GM23338 (cell line): ENCODE data around the gene CD33. TPM values are rescaled to one million over a fixed set of nuclear protein-coding genes. Genes with fewer than 3 reads are reported as not detected.

Source experiments
- ATAC-seq: fragments of 200-7000 bp; cut with Tn5 transposase; 3 replicates; pipeline ENCODE4 v1.9.1; 2020
- DNase-seq: peaks from one replicate; pipeline ENCODE4 v3.0.0-alpha.2; 2015; ENCODE audit warnings: low spot score
- H2AFZ ChIP-seq: fragments of 200-600 bp; sonication (generic); 2 replicates; pipeline ENCODE4 v1.8.0; 2016; ENCODE audit warnings: antibody characterized with exemption, mild to moderate bottlenecking, moderate library complexity
- H3F3A ChIP-seq: fragments of 200-600 bp; sonication (generic); replicated peaks from 2 replicates; pipeline ENCODE4 v1.8.0; 2017; ENCODE audit warnings: antibody characterized with exemption, mixed run types, low read depth
- H3K27ac ChIP-seq: fragments of 200-600 bp; sonication (generic); 2 replicates; pipeline ENCODE4 v1.6.1; 2016; ENCODE audit warnings: low read depth
- H3K27me3 ChIP-seq: fragments of 200-600 bp; sonication (generic); 2 replicates; pipeline ENCODE4 v1.8.0; 2016; ENCODE audit warnings: mild to moderate bottlenecking, mixed run types, moderate library complexity; ENCODE audit not compliant: insufficient read depth
- H3K36me3 ChIP-seq: fragments of 200-600 bp; sonication (generic); 2 replicates; pipeline ENCODE4 v1.8.0; 2016; ENCODE audit warnings: mild to moderate bottlenecking; ENCODE audit not compliant: insufficient read depth
- H3K4me1 ChIP-seq: fragments of 200-600 bp; sonication (generic); 2 replicates; pipeline ENCODE4 v1.8.0; 2016; ENCODE audit warnings: mild to moderate bottlenecking, moderate library complexity; ENCODE audit not compliant: insufficient read depth
- H3K4me2 ChIP-seq: fragments of 200-600 bp; sonication (generic); 2 replicates; pipeline ENCODE4 v1.7.1; 2017; ENCODE audit warnings: mixed run types
- H3K4me3 ChIP-seq: fragments of 200-600 bp; sonication (generic); 2 replicates; pipeline ENCODE4 v1.6.1; 2016; ENCODE audit warnings: mixed run types
- H3K79me2 ChIP-seq: fragments of 200-600 bp; sonication (generic); replicated peaks from 2 replicates; pipeline ENCODE4 v1.8.0; 2017; ENCODE audit warnings: mild to moderate bottlenecking; ENCODE audit not compliant: insufficient read depth
- H3K9me2 ChIP-seq: fragments of 200-600 bp; sonication (generic); 2 replicates; pipeline ENCODE4 v1.8.0; 2017; ENCODE audit not compliant: insufficient read depth
- H4K20me1 ChIP-seq: fragments of 200-600 bp; sonication (generic); replicated peaks from 2 replicates; pipeline ENCODE4 v1.8.0; 2017; ENCODE audit warnings: mild to moderate bottlenecking; ENCODE audit not compliant: insufficient read depth
- H3K27ac Mint-ChIP-seq: 2 replicates; pipeline ENCODE4 v1.8.0; 2020; ENCODE audit warnings: inconsistent platforms, mild to moderate bottlenecking, moderate library complexity, mixed read lengths
- H3K27me3 Mint-ChIP-seq: 3 replicates; pipeline ENCODE4 v1.8.0; 2022; ENCODE audit warnings: low read depth, mild to moderate bottlenecking, moderate library complexity, mixed read lengths, inconsistent platforms; ENCODE audit not compliant: insufficient read depth, poor library complexity
- H3K36me3 Mint-ChIP-seq: 3 replicates; pipeline ENCODE4 v1.8.0; 2021; ENCODE audit warnings: low read depth, mild to moderate bottlenecking, inconsistent platforms, moderate library complexity, mixed read lengths
- H3K4me1 Mint-ChIP-seq: 3 replicates; pipeline ENCODE4 v1.8.0; 2020; ENCODE audit warnings: mild to moderate bottlenecking, inconsistent platforms, mixed read lengths
- H3K4me3 Mint-ChIP-seq: 3 replicates; pipeline ENCODE4 v1.8.0; 2021; ENCODE audit warnings: moderate library complexity, mild to moderate bottlenecking, inconsistent platforms, mixed read lengths
- H3K9me3 Mint-ChIP-seq: 3 replicates; pipeline ENCODE4 v1.8.0; 2020; ENCODE audit warnings: moderate library complexity, mild to moderate bottlenecking, inconsistent platforms, mixed read lengths
- CREB1 ChIP-seq: fragments of 250-450 bp; sonication (Bioruptor Pico); IDR thresholded peaks from 2 replicates; pipeline ENCODE4 v1.5.0; 2020; ENCODE audit warnings: low read depth, mild to moderate bottlenecking, moderate library complexity
- EZH2 ChIP-seq: fragments of 200-600 bp; sonication (generic); IDR thresholded peaks from one replicate; pipeline ENCODE4 v1.8.0; 2017; ENCODE audit warnings: antibody characterized with exemption, mild to moderate bottlenecking, low read depth; ENCODE audit not compliant: unreplicated experiment
- NANOG ChIP-seq: IDR thresholded peaks from 2 replicates; pipeline ENCODE4 v1.6.1; 2016; ENCODE audit warnings: antibody characterized with exemption, borderline replicate concordance
- POLR2AphosphoS5 ChIP-seq: IDR thresholded peaks from 2 replicates; pipeline ENCODE4 v1.6.1; 2016; ENCODE audit warnings: antibody characterized with exemption, low read depth
- STAT1 ChIP-seq: IDR thresholded peaks from one replicate; pipeline ENCODE4 v1.6.1; 2016; ENCODE audit warnings: antibody characterized with exemption; ENCODE audit not compliant: unreplicated experiment
- ZNF331 ChIP-seq: fragments of 250-450 bp; sonication (Bioruptor Pico); IDR thresholded peaks from 2 replicates; pipeline ENCODE4 v1.5.0; 2020; ENCODE audit warnings: low read depth, mild to moderate bottlenecking, moderate library complexity
- polyA plus RNA-seq: library from polyadenylated mRNA; unstranded; fragments of >200 nt; fragmentation: Nextera tagmentation; extraction: Ambion mirVana; gene quantifications from 2 replicates; pipeline ENCODE4 v1.2.1, GENCODE V29; 2016
- total RNA-seq: library from RNA; depleted of rRNA; stranded (reverse); fragments of >200 nt; shearing (Covaris generic); gene quantifications from 2 replicates; pipeline ENCODE4 v1.2.3, GENCODE V29; 2014
- TF ChIP-seq, protein P1 (sequence below): fragments of 250-450 bp; sonication (Bioruptor Pico); IDR thresholded peaks from 2 replicates; pipeline ENCODE4 v1.5.0; 2020; ENCODE audit warnings: mild to moderate bottlenecking, moderate library complexity
- TF ChIP-seq, protein P2 (sequence below): IDR thresholded peaks from one replicate; pipeline ENCODE4 v1.6.1; 2018; ENCODE audit warnings: antibody characterized with exemption; ENCODE audit not compliant: unreplicated experiment

The CD33 gene
- total and polyA plus RNA-seq, 2 experiments from 2014 or later: 0.45 TPM; not detected in 1

DNA sequence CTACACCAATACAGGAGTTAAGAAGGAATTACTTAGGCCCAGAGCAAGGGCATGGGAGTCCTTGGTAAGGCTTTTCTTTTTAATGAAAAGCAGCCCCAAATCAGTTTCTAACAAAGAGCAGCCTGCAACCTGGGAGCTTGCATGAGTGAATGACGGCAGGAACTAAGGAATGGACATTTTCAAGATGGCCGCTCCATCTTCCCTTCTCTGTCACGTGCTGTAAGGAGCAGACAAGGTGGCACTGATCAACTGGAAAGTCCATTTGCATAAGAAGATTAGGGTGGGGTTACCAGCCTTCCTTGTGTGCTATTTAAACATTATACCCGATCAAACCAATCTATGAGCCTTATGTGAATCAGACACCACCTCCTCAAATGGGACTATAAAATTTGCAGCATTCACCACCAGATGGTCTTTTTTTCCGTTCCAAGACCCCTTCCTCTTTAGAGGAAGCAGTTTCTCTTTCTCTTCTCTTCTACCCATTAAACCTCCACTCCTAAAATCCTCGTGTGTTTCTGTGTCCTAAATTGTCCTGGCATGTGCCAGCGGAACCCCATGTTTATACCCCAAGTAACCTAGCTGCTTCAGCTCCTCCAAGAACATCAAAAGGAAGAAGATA, 23.2 kb downstream of the CD33 start:
- TF ChIP-seq POLR2AphosphoS5 (no peak), EZH2 (no peak), STAT1 (no peak), CREB1 (CRISPR knock-in tag) (no peak), ZNF331 (CRISPR knock-in tag) (no peak), NANOG (no peak)
- TF ChIP-seq, protein P1, sequence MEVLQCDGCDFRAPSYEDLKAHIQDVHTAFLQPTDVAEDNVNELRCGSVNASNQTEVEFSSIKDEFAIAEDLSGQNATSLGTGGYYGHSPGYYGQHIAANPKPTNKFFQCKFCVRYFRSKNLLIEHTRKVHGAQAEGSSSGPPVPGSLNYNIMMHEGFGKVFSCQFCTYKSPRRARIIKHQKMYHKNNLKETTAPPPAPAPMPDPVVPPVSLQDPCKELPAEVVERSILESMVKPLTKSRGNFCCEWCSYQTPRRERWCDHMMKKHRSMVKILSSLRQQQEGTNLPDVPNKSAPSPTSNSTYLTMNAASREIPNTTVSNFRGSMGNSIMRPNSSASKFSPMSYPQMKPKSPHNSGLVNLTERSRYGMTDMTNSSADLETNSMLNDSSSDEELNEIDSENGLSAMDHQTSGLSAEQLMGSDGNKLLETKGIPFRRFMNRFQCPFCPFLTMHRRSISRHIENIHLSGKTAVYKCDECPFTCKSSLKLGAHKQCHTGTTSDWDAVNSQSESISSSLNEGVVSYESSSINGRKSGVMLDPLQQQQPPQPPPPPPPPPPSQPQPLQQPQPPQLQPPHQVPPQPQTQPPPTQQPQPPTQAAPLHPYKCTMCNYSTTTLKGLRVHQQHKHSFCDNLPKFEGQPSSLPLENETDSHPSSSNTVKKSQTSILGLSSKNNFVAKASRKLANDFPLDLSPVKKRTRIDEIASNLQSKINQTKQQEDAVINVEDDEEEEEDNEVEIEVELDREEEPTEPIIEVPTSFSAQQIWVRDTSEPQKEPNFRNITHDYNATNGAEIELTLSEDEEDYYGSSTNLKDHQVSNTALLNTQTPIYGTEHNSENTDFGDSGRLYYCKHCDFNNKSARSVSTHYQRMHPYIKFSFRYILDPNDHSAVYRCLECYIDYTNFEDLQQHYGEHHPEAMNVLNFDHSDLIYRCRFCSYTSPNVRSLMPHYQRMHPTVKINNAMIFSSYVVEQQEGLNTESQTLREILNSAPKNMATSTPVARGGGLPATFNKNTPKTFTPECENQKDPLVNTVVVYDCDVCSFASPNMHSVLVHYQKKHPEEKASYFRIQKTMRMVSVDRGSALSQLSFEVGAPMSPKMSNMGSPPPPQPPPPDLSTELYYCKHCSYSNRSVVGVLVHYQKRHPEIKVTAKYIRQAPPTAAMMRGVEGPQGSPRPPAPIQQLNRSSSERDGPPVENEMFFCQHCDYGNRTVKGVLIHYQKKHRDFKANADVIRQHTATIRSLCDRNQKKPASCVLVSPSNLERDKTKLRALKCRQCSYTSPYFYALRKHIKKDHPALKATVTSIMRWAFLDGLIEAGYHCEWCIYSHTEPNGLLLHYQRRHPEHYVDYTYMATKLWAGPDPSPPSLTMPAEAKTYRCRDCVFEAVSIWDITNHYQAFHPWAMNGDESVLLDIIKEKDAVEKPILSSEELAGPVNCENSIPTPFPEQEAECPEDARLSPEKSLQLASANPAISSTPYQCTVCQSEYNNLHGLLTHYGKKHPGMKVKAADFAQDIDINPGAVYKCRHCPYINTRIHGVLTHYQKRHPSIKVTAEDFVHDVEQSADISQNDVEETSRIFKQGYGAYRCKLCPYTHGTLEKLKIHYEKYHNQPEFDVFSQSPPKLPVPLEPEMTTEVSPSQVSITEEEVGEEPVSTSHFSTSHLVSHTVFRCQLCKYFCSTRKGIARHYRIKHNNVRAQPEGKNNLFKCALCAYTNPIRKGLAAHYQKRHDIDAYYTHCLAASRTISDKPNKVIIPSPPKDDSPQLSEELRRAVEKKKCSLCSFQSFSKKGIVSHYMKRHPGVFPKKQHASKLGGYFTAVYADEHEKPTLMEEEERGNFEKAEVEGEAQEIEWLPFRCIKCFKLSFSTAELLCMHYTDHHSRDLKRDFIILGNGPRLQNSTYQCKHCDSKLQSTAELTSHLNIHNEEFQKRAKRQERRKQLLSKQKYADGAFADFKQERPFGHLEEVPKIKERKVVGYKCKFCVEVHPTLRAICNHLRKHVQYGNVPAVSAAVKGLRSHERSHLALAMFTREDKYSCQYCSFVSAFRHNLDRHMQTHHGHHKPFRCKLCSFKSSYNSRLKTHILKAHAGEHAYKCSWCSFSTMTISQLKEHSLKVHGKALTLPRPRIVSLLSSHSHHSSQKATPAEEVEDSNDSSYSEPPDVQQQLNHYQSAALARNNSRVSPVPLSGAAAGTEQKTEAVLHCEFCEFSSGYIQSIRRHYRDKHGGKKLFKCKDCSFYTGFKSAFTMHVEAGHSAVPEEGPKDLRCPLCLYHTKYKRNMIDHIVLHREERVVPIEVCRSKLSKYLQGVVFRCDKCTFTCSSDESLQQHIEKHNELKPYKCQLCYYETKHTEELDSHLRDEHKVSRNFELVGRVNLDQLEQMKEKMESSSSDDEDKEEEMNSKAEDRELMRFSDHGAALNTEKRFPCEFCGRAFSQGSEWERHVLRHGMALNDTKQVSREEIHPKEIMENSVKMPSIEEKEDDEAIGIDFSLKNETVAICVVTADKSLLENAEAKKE (CRISPR knock-in tag): no peak
- TF ChIP-seq, protein P2, sequence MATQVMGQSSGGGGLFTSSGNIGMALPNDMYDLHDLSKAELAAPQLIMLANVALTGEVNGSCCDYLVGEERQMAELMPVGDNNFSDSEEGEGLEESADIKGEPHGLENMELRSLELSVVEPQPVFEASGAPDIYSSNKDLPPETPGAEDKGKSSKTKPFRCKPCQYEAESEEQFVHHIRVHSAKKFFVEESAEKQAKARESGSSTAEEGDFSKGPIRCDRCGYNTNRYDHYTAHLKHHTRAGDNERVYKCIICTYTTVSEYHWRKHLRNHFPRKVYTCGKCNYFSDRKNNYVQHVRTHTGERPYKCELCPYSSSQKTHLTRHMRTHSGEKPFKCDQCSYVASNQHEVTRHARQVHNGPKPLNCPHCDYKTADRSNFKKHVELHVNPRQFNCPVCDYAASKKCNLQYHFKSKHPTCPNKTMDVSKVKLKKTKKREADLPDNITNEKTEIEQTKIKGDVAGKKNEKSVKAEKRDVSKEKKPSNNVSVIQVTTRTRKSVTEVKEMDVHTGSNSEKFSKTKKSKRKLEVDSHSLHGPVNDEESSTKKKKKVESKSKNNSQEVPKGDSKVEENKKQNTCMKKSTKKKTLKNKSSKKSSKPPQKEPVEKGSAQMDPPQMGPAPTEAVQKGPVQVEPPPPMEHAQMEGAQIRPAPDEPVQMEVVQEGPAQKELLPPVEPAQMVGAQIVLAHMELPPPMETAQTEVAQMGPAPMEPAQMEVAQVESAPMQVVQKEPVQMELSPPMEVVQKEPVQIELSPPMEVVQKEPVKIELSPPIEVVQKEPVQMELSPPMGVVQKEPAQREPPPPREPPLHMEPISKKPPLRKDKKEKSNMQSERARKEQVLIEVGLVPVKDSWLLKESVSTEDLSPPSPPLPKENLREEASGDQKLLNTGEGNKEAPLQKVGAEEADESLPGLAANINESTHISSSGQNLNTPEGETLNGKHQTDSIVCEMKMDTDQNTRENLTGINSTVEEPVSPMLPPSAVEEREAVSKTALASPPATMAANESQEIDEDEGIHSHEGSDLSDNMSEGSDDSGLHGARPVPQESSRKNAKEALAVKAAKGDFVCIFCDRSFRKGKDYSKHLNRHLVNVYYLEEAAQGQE: no peak
- no peak for ATAC-seq
- H3F3A ChIP-seq: no peaks in the 10 kb centered on the region
- Mint-ChIP-seq H3K27ac (no peak overlapping the region), H3K4me3 (no peak overlapping the region), H3K4me1 (no peaks in the 10 kb centered on the region), H3K36me3 (peaks cover 9% of the 10 kb centered on the region; the same call in 2 of the 3 replicates), H3K9me3 (peaks cover 55% of the 10 kb centered on the region), H3K27me3 (peaks cover 4% of the 10 kb centered on the region)
- no peak overlapping the region for H3K4me3 ChIP-seq
- no peak overlapping the region; the same call in 1 of the 2 replicates for H2AFZ ChIP-seq
- DNase-seq: no peak
- H3K79me2 ChIP-seq: no peaks in the 10 kb centered on the region
- no peaks in the 10 kb centered on the region for H3K4me1 ChIP-seq
- no peak overlapping the region for H3K27ac ChIP-seq
- no peaks in the 10 kb centered on the region for H4K20me1 ChIP-seq
- H3K27me3 ChIP-seq: no peaks in the 10 kb centered on the region
- H3K9me2 ChIP-seq: no peaks in the 10 kb centered on the region; the same call in 1 of the 2 replicates
- H3K36me3 ChIP-seq: no peaks in the 10 kb centered on the region
- H3K4me2 ChIP-seq: no peak overlapping the region
